ENCODE measurements around the gene DNAH17.

Gene DNAH17

GRCh38 chr17:78454346-78454745 lies 122.8 kb downstream of the DNAH17 start:
- no peak overlapping the region for H3K27ac ChIP-seq (ENCODE audit: low read depth, low read length)
- no peak overlapping the region for H3K4me3 ChIP-seq (ENCODE audit: low read depth, low read length)
- H3K4me1 ChIP-seq (ENCODE audit: control insufficient read depth, insufficient read depth, low read length): no peaks in the 10 kb centered on the region
- H3K9me3 ChIP-seq (ENCODE audit: control insufficient read depth, insufficient read depth, low read depth, low read length): no peaks in the 10 kb centered on the region
- H3K9ac ChIP-seq (ENCODE audit: low read length): no peak overlapping the region
- H3K27me3 ChIP-seq (ENCODE audit: control insufficient read depth, insufficient read depth, low read length): no peaks in the 10 kb centered on the region
- H3K36me3 ChIP-seq (ENCODE audit: control insufficient read depth, insufficient read depth, low read length): no peaks in the 10 kb centered on the region

GRCh38 chr17:78451753-78452152 lies 125.4 kb downstream of the DNAH17 start:
- Histone ChIP-seq H3K9ac (ENCODE audit: low read length) (no peak overlapping the region), H3K9me3 (ENCODE audit: control insufficient read depth, insufficient read depth, low read depth, low read length) (peaks cover 4% of the 10 kb centered on the region; the same call in 1 of the 2 replicates), H3K36me3 (ENCODE audit: control insufficient read depth, insufficient read depth, low read length) (no peaks in the 10 kb centered on the region), H3K27me3 (ENCODE audit: control insufficient read depth, insufficient read depth, low read length) (no peaks in the 10 kb centered on the region), H3K4me1 (ENCODE audit: control insufficient read depth, insufficient read depth, low read length) (no peaks in the 10 kb centered on the region), H3K27ac (ENCODE audit: low read depth, low read length) (no peak overlapping the region), H3K4me3 (ENCODE audit: low read depth, low read length) (no peak overlapping the region)

DNA sequence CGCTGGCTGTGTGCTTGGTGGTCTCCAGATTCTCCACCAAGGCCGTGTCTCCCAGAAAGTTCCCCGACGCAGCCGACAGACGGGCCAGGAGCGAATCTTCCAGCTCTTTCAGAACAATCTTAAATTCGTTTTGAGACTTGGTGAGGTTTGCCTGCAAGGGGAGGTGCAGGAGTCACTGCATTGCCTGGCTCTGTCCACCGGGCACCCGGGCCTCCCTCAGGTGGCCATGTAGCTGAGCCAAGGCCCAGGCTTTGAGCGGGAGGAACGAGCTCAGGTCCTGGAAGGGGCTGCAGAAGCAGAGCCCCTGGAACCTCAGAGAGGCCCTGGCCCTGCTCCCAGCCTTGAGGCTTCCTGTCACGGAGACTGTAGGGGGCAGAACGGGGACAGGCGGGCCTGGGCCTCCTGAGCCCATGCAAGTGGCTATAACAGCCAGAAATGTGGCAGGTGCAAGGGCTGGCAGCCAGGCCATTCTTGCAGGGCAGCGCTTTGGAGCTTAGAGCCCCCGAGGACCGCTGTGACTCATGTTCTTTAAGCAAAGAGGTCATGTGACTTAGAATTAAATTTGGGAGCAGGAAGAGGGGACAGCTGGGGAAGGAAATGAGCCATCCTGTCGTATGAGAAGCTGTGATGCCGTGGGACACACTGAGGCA lies 126.4 kb downstream of the DNAH17 start:
- Histone ChIP-seq H3K27ac (ENCODE audit: low read depth, low read length) (no peak overlapping the region), H3K4me3 (ENCODE audit: low read depth, low read length) (no peak overlapping the region), H3K9ac (ENCODE audit: low read length) (no peak overlapping the region), H3K4me1 (ENCODE audit: control insufficient read depth, insufficient read depth, low read length) (no peaks in the 10 kb centered on the region), H3K9me3 (ENCODE audit: control insufficient read depth, insufficient read depth, low read depth, low read length) (peaks cover 4% of the 10 kb centered on the region; the same call in 1 of the 2 replicates), H3K27me3 (ENCODE audit: control insufficient read depth, insufficient read depth, low read length) (no peaks in the 10 kb centered on the region), H3K36me3 (ENCODE audit: control insufficient read depth, insufficient read depth, low read length) (no peaks in the 10 kb centered on the region)

GRCh38 chr17:78449983-78450595 lies 127.1 kb downstream of the DNAH17 start:
- Histone ChIP-seq H3K9me3 (ENCODE audit: control insufficient read depth, insufficient read depth, low read depth, low read length) (peaks cover 4% of the 10 kb centered on the region; the same call in 1 of the 2 replicates), H3K9ac (ENCODE audit: low read length) (no peak overlapping the region), H3K4me1 (ENCODE audit: control insufficient read depth, insufficient read depth, low read length) (no peaks in the 10 kb centered on the region), H3K27me3 (ENCODE audit: control insufficient read depth, insufficient read depth, low read length) (no peaks in the 10 kb centered on the region), H3K27ac (ENCODE audit: low read depth, low read length) (no peak overlapping the region), H3K36me3 (ENCODE audit: control insufficient read depth, insufficient read depth, low read length) (no peaks in the 10 kb centered on the region), H3K4me3 (ENCODE audit: low read depth, low read length) (no peak overlapping the region)

DNA sequence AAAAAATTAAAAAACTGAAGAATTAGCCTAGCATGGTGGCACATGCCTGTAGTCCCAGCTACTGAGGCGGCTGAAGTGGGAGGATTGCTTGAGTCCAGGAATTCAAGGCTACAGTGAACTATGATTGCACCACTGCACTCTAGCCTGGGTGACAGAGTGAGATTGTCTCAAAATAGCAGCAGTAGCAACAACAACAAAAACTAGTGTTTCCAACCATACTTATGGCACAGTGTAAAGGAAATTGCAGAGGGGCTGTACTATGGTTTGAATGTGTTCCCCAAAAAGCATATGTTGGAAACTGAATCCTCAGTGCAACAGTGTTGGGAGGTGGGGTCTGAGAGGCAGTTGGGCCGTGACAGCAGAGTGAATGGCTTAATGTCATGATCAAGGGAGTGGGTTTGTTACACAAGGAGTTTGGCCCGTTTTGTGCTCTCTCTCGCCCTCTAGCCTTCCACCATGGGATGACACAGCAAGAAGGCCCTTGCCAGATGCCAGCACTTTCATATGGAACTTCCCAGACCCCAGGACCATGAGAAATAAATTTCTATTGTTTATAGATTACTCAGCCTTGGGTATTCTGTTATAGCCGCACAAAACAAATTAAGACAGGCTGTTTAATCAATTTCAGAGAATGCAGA lies 128.7 kb downstream of the DNAH17 start:
- H3K27me3 ChIP-seq (ENCODE audit: control insufficient read depth, insufficient read depth, low read length): no peaks in the 10 kb centered on the region
- peaks cover 4% of the 10 kb centered on the region; the same call in 1 of the 2 replicates for H3K9me3 ChIP-seq (ENCODE audit: control insufficient read depth, insufficient read depth, low read depth, low read length)
- no peaks in the 10 kb centered on the region for H3K36me3 ChIP-seq (ENCODE audit: control insufficient read depth, insufficient read depth, low read length)
- no peaks in the 10 kb centered on the region for H3K4me1 ChIP-seq (ENCODE audit: control insufficient read depth, insufficient read depth, low read length)
- no peak overlapping the region for H3K27ac ChIP-seq (ENCODE audit: low read depth, low read length)
- no peak overlapping the region for H3K9ac ChIP-seq (ENCODE audit: low read length)
- no peak overlapping the region for H3K4me3 ChIP-seq (ENCODE audit: low read depth, low read length)

DNA sequence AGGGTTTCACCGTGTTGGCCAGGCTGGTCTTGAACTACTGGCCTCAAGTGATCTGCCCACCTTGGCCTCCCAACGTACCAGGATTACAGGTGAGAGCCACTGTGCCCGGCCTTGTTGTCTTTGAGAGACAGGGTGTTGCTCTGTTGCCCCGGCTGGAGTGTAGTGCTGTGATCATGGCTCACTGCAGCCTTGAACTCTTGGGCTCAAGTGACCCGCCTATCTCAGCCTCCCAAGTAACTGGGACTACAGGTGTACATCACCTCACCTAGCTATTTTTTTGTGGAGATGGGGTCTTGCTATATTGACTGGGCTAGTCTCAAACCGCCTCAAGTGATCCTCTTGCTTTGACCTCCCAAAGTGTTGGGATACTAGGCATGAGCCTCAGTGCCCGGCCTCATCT lies 130.4 kb downstream of the DNAH17 start:
- H3K27me3 ChIP-seq (ENCODE audit: control insufficient read depth, insufficient read depth, low read length): no peaks in the 10 kb centered on the region
- no peak overlapping the region for H3K4me3 ChIP-seq (ENCODE audit: low read depth, low read length)
- no peak overlapping the region for H3K27ac ChIP-seq (ENCODE audit: low read depth, low read length)
- no peaks in the 10 kb centered on the region for H3K36me3 ChIP-seq (ENCODE audit: control insufficient read depth, insufficient read depth, low read length)
- H3K9me3 ChIP-seq (ENCODE audit: control insufficient read depth, insufficient read depth, low read depth, low read length): peaks cover 4% of the 10 kb centered on the region; the same call in 1 of the 2 replicates
- no peaks in the 10 kb centered on the region for H3K4me1 ChIP-seq (ENCODE audit: control insufficient read depth, insufficient read depth, low read length)
- no peak overlapping the region for H3K9ac ChIP-seq (ENCODE audit: low read length)

DNA sequence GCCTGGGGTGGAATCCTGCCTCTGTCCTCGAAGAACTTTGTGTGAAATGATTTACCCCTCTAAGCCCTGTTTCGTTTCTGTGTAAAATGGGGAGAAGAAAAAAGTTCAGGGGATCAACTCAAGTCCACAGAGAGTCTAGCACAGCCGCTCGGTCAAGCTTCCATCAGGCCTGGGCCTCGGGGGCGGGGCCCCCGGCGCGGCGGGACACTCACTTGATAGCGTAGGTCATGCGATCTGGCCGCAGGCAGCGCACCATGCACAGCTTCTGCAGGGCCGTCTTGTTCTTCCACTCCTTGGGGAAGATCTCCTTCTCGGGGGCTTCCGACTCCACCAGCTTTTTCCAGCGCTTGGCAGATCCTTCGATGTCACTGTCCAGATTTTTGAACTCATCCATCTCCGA lies 132.8 kb downstream of the DNAH17 start:
- Histone ChIP-seq H3K27me3 (ENCODE audit: control insufficient read depth, insufficient read depth, low read length) (no peaks in the 10 kb centered on the region), H3K36me3 (ENCODE audit: control insufficient read depth, insufficient read depth, low read length) (no peaks in the 10 kb centered on the region), H3K4me1 (ENCODE audit: control insufficient read depth, insufficient read depth, low read length) (no peaks in the 10 kb centered on the region), H3K9ac (ENCODE audit: low read length) (no peak overlapping the region), H3K9me3 (ENCODE audit: control insufficient read depth, insufficient read depth, low read depth, low read length) (peaks cover 4% of the 10 kb centered on the region; the same call in 1 of the 2 replicates), H3K4me3 (ENCODE audit: low read depth, low read length) (no peak overlapping the region), H3K27ac (ENCODE audit: low read depth, low read length) (no peak overlapping the region)

DNA sequence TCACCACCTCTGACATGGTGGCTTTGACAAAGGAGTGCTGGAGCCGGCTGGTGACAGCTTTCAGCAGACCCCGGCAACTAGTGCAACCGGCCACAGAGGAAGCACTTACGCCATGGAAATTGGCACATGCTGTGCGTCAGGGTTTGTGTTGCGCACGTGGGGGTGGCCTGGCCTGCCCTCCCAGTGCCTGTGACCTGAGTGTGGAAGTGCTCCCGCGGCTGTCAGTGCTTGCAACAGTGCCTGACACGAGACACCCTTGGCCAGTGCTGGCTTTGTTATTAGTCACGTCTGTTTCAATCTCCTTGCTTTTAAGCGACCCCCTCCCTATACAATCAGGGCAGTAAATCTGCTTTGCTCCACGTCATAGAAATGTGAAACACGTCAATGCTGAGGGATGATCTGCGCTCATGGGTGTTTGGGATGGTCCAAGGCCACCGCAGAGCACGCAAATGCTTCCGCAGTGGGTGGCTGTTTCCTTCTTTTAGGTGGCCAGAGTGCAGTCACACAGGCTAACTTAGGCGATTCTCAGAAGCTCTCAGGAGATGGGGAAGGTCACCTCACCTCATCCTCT lies 134.5 kb downstream of the DNAH17 start:
- Histone ChIP-seq H3K9ac (ENCODE audit: low read length) (no peak overlapping the region), H3K36me3 (ENCODE audit: control insufficient read depth, insufficient read depth, low read length) (no peaks in the 10 kb centered on the region), H3K4me1 (ENCODE audit: control insufficient read depth, insufficient read depth, low read length) (no peaks in the 10 kb centered on the region), H3K27ac (ENCODE audit: low read depth, low read length) (no peak overlapping the region), H3K27me3 (ENCODE audit: control insufficient read depth, insufficient read depth, low read length) (no peaks in the 10 kb centered on the region), H3K4me3 (ENCODE audit: low read depth, low read length) (no peak overlapping the region), H3K9me3 (ENCODE audit: control insufficient read depth, insufficient read depth, low read depth, low read length) (no peaks in the 10 kb centered on the region)

- no peak overlapping the region for H3K4me3 ChIP-seq (ENCODE audit: low read depth, low read length)
- H3K27ac ChIP-seq (ENCODE audit: low read depth, low read length): no peak overlapping the region
- H3K27me3 ChIP-seq (ENCODE audit: control insufficient read depth, insufficient read depth, low read length): no peaks in the 10 kb centered on the region
- H3K9ac ChIP-seq (ENCODE audit: low read length): no peak overlapping the region
- no peaks in the 10 kb centered on the region for H3K4me1 ChIP-seq (ENCODE audit: control insufficient read depth, insufficient read depth, low read length)
- H3K36me3 ChIP-seq (ENCODE audit: control insufficient read depth, insufficient read depth, low read length): no peaks in the 10 kb centered on the region
- H3K9me3 ChIP-seq (ENCODE audit: control insufficient read depth, insufficient read depth, low read depth, low read length): no peaks in the 10 kb centered on the region
Observed at GRCh38 chr17:78441271-78441971, 135.8 kb downstream of the DNAH17 start.

DNA sequence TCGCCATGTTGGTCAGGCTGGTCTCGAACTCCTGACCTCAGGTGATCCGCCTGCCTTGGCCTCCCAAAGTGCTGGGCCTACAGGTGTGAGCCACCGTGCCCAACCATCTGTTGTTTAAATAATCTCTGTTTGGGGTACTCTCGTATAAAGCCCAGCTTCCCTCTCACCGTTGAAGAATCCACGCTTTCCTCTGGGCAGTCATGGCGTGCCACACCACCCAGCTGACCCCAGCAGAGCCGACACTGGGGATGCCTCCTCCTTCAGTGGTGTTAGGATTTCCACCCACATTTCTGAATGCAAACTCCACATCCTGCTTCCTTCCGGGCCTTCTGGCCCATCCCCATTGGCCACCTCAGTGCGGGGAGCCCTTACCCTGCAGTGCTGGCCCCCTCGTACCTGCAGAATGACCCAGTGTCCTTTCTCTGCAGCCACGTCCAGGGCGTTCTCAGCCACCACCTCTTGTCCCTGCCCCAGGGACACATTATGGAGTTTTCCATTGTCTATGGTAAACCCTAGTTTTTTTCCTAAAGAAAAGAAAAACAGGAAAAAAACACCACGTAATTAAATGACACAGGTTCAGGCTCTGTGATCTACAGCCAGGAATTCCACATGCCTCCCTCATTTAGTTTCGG lies 138.4 kb downstream of the DNAH17 start:
- Histone ChIP-seq H3K9ac (ENCODE audit: low read length) (no peak overlapping the region), H3K4me3 (ENCODE audit: low read depth, low read length) (no peak overlapping the region)

More for the DNA sequence above, 138.4 kb downstream of the DNAH17 start:
- Histone ChIP-seq H3K27ac (ENCODE audit: low read depth, low read length) (no peak overlapping the region), H3K4me1 (ENCODE audit: control insufficient read depth, insufficient read depth, low read length) (no peaks in the 10 kb centered on the region), H3K36me3 (ENCODE audit: control insufficient read depth, insufficient read depth, low read length) (no peaks in the 10 kb centered on the region), H3K9me3 (ENCODE audit: control insufficient read depth, insufficient read depth, low read depth, low read length) (no peaks in the 10 kb centered on the region), H3K27me3 (ENCODE audit: control insufficient read depth, insufficient read depth, low read length) (no peaks in the 10 kb centered on the region)

All from HUES6 (cell line).